Measurements from ENCODE around the gene EFS.
"Not testable (repeated sequence)": the region's sequence is repeated elsewhere in the genome, so short reads cannot be mapped to it uniquely, and the experiment has no call there.

EFS gene

GRCh38 chr14:23326491-23327332, 38.3 kb downstream of the EFS start:
- H3K9me3 Mint-ChIP-seq, result no peaks in the 10 kb centered on the region
- no peaks in the 10 kb centered on the region for H3K27me3 Mint-ChIP-seq (ENCODE audit: low read depth)
- H3K4me1 Mint-ChIP-seq (ENCODE audit: low read depth), result peaks cover 17% of the 10 kb centered on the region
- DNase-seq (ENCODE audit: low spot score), result no peak
- no peak overlapping the region for H3K4me3 Mint-ChIP-seq
- peaks cover 37% of the 10 kb centered on the region for H3K36me3 Mint-ChIP-seq (ENCODE audit: low read depth)
- no peak overlapping the region for H3K27ac Mint-ChIP-seq

- DNase-seq (ENCODE audit: low spot score); H3K27me3 Mint-ChIP-seq (ENCODE audit: low read depth); H3K4me3 Mint-ChIP-seq; H3K9me3 Mint-ChIP-seq; H3K27ac Mint-ChIP-seq: not testable (repeated sequence)
- H3K36me3 Mint-ChIP-seq (ENCODE audit: low read depth), result peaks cover 37% of the 10 kb centered on the region
- H3K4me1 Mint-ChIP-seq (ENCODE audit: low read depth), result peaks cover 17% of the 10 kb centered on the region
Observed at GRCh38 chr14:23325746-23326145, 39.2 kb downstream of the EFS start.

GRCh38 chr14:23324993-23325392, 40.0 kb downstream of the EFS start:
- peaks cover 21% of the 10 kb centered on the region for H3K4me1 Mint-ChIP-seq (ENCODE audit: low read depth)
- H3K36me3 Mint-ChIP-seq (ENCODE audit: low read depth), result peaks cover 38% of the 10 kb centered on the region
- H3K27me3 Mint-ChIP-seq (ENCODE audit: low read depth), result no peaks in the 10 kb centered on the region
- peaks cover 5% of the 10 kb centered on the region for H3K9me3 Mint-ChIP-seq
- no peak overlapping the region for H3K27ac Mint-ChIP-seq
- no peak for DNase-seq (ENCODE audit: low spot score)
- no peak overlapping the region for H3K4me3 Mint-ChIP-seq

GRCh38 chr14:23324455-23324846, 40.5 kb downstream of the EFS start:
- H3K4me3 Mint-ChIP-seq, result no peak overlapping the region

GRCh38 chr14:23323838-23324454, 41.0 kb downstream of the EFS start:
- Mint-ChIP-seq H3K9me3 (peaks cover 11% of the 10 kb centered on the region), H3K27ac (no peak overlapping the region), H3K27me3 (ENCODE audit: low read depth) (no peaks in the 10 kb centered on the region), H3K4me1 (ENCODE audit: low read depth) (peaks cover 25% of the 10 kb centered on the region), H3K36me3 (ENCODE audit: low read depth) (peaks cover 44% of the 10 kb centered on the region), H3K4me3 (no peak overlapping the region)
- DNase-seq (ENCODE audit: low spot score), result no peak

More at GRCh38 chr14:23324455-23324846, 40.5 kb downstream of the EFS start:
- Mint-ChIP-seq H3K4me1 (ENCODE audit: low read depth) (peaks cover 25% of the 10 kb centered on the region), H3K36me3 (ENCODE audit: low read depth) (peaks cover 43% of the 10 kb centered on the region), H3K27ac (no peak overlapping the region), H3K9me3 (peaks cover 10% of the 10 kb centered on the region), H3K27me3 (ENCODE audit: low read depth) (no peaks in the 10 kb centered on the region)
- DNase-seq (ENCODE audit: low spot score), result no peak

GRCh38 chr14:23322568-23323517, 42.1 kb downstream of the EFS start:
- Mint-ChIP-seq H3K4me3 (peak overlapping the region; percentile 88), H3K27me3 (ENCODE audit: low read depth) (no peaks in the 10 kb centered on the region), H3K9me3 (peaks cover 11% of the 10 kb centered on the region), H3K36me3 (ENCODE audit: low read depth) (peaks cover 44% of the 10 kb centered on the region), H3K27ac (peak overlapping the region; percentile 89), H3K4me1 (ENCODE audit: low read depth) (peaks cover 22% of the 10 kb centered on the region)
- no peak for DNase-seq (ENCODE audit: low spot score)

- Mint-ChIP-seq H3K4me3 (peak overlapping the region; percentile 88), H3K9me3 (peaks cover 11% of the 10 kb centered on the region), H3K27me3 (ENCODE audit: low read depth) (no peaks in the 10 kb centered on the region), H3K4me1 (ENCODE audit: low read depth) (peaks cover 21% of the 10 kb centered on the region), H3K36me3 (ENCODE audit: low read depth) (peaks cover 44% of the 10 kb centered on the region), H3K27ac (peak overlapping the region; percentile 89)
- peak; percentile 72 for DNase-seq (ENCODE audit: low spot score)
Observed at GRCh38 chr14:23321572-23322547, 43.1 kb downstream of the EFS start.

GRCh38 chr14:23320584-23321571, 44.1 kb downstream of the EFS start, which contains the start of gene PABPN1:
Gene PABPN1 (plus strand): TSS chr14:23321457. CDS start chr14:23321470, 13 bp downstream.
- Mint-ChIP-seq H3K27ac (peak within 1 kb of the TSS; percentile 92), H3K27me3 (ENCODE audit: low read depth) (no peaks in the 10 kb centered on the region), H3K4me3 (peak within 1 kb of the TSS; percentile 88), H3K4me1 (ENCODE audit: low read depth) (peaks cover 21% of the 10 kb centered on the region), H3K36me3 (ENCODE audit: low read depth) (peaks cover 40% of the 10 kb centered on the region), H3K9me3 (peaks cover 11% of the 10 kb centered on the region)
- peak; percentile 98 for DNase-seq (ENCODE audit: low spot score)

- H3K27me3 Mint-ChIP-seq (ENCODE audit: low read depth), result no peaks in the 10 kb centered on the region
- H3K27ac Mint-ChIP-seq, result peak overlapping the region; percentile 92
- H3K4me1 Mint-ChIP-seq (ENCODE audit: low read depth), result peaks cover 21% of the 10 kb centered on the region
- H3K9me3 Mint-ChIP-seq, result peaks cover 11% of the 10 kb centered on the region
- H3K4me3 Mint-ChIP-seq, result peak overlapping the region; percentile 82
- no peak for DNase-seq (ENCODE audit: low spot score)
- H3K36me3 Mint-ChIP-seq (ENCODE audit: low read depth), result peaks cover 35% of the 10 kb centered on the region
Observed at GRCh38 chr14:23319746-23320583, 45.0 kb downstream of the EFS start.

- Mint-ChIP-seq H3K27ac (no peak overlapping the region), H3K4me1 (ENCODE audit: low read depth) (peaks cover 8% of the 10 kb centered on the region), H3K9me3 (peaks cover 11% of the 10 kb centered on the region), H3K27me3 (ENCODE audit: low read depth) (peaks cover 2% of the 10 kb centered on the region), H3K36me3 (ENCODE audit: low read depth) (peaks cover 7% of the 10 kb centered on the region), H3K4me3 (no peak overlapping the region)
- DNase-seq (ENCODE audit: low spot score), result no peak
Observed at GRCh38 chr14:23316300-23316699, 48.7 kb downstream of the EFS start.

- peaks cover 18% of the 10 kb centered on the region for H3K4me1 Mint-ChIP-seq (ENCODE audit: low read depth)
- peaks cover 5% of the 10 kb centered on the region for H3K27me3 Mint-ChIP-seq (ENCODE audit: low read depth)
- H3K9me3 Mint-ChIP-seq, result no peaks in the 10 kb centered on the region
- no peak overlapping the region for H3K4me3 Mint-ChIP-seq
- no peaks in the 10 kb centered on the region for H3K36me3 Mint-ChIP-seq (ENCODE audit: low read depth)
- no peak overlapping the region for H3K27ac Mint-ChIP-seq
- DNase-seq (ENCODE audit: low spot score), result no peak
Observed at GRCh38 chr14:23310546-23310945, 54.4 kb downstream of the EFS start.
